IPS-20b (cell line): ENCODE data around the gene TTC9C.
"Not testable (repeated sequence)": the region's sequence is repeated elsewhere in the genome, so short reads cannot be mapped to it uniquely, and the experiment has no call there.

Experiments
- H3K27ac ChIP-seq: one replicate; pipeline ENCODE4 v1.5.1; 2013; ENCODE audit warnings: low read length
- H3K27me3 ChIP-seq: 2 replicates; pipeline ENCODE4 v1.6.1; 2013; ENCODE audit warnings: mild to moderate bottlenecking, low read length, inconsistent platforms; ENCODE audit not compliant: insufficient read depth
- H3K36me3 ChIP-seq: 2 replicates; pipeline ENCODE4 v1.6.1; 2013; ENCODE audit warnings: low read depth, mild to moderate bottlenecking, inconsistent platforms, low read length, moderate library complexity; ENCODE audit not compliant: insufficient read depth
- H3K4me1 ChIP-seq: 2 replicates; pipeline ENCODE4 v1.6.1; 2013; ENCODE audit warnings: mild to moderate bottlenecking, control low read depth, inconsistent platforms, low read length, moderate library complexity; ENCODE audit not compliant: insufficient read depth
- H3K4me3 ChIP-seq: 2 replicates; pipeline ENCODE4 v1.5.1; 2013; ENCODE audit warnings: mild to moderate bottlenecking, low read length, inconsistent platforms
- H3K9ac ChIP-seq: 2 replicates; pipeline ENCODE4 v1.6.1; 2013; ENCODE audit warnings: low read depth, mild to moderate bottlenecking, inconsistent platforms, low read length, moderate library complexity
- H3K9me3 ChIP-seq: 2 replicates; pipeline ENCODE4 v1.6.1; 2013; ENCODE audit warnings: mild to moderate bottlenecking, low read depth, low read length, inconsistent platforms; ENCODE audit not compliant: insufficient read depth

Gene TTC9C

DNA sequence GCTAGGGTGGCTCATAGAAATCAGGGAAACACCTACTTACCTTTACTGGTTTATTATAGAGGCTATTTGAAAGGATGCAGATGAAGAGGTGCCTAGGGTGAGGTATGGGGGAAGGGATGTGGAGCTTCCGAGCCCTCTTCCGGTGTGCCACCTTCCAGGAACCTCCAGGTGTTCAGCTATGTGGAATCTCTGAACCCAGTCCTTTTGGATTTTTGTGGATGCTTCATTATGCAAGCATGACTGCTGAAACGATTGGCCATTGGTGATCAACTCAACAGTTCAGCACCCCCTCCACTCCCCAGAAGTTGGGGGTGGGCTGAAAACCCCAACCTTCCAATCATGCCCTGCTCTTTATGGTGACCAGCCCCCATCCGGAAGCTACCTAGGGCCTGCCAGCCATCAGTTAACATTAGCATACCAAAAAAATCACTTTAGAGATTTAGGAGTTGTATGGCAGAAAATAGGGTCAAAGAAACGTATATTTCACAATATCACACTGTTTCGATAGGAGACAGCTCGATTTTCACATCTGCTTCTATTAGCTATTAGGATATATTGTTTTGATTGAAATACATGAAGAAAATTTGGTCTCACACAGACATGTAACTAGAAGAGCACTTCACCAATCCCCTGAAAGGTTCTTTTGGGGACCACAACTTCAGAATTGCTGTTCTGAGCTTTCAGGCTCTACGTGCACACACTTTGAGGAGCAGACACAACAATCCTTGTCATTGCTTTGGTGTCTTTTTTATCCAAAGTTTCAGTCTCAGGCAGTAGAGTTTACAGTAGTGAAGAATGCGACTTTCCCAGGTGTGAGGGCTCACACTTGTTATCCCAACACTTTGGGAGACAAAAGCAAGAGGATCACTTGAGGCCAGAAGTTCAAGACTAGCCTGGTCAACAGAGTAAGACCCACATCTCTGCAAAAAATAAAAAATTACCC lies 29.8 kb downstream of the TTC9C start:
- Histone ChIP-seq H3K9ac (peak overlapping the region; percentile 87; the same call in 1 of the 2 replicates), H3K9me3 (no peaks in the 10 kb centered on the region), H3K4me1 (peaks cover 19% of the 10 kb centered on the region), H3K27me3 (no peaks in the 10 kb centered on the region), H3K36me3 (peaks cover 9% of the 10 kb centered on the region), H3K27ac (peak overlapping the region; percentile 75), H3K4me3 (peak overlapping the region; percentile 80)

DNA sequence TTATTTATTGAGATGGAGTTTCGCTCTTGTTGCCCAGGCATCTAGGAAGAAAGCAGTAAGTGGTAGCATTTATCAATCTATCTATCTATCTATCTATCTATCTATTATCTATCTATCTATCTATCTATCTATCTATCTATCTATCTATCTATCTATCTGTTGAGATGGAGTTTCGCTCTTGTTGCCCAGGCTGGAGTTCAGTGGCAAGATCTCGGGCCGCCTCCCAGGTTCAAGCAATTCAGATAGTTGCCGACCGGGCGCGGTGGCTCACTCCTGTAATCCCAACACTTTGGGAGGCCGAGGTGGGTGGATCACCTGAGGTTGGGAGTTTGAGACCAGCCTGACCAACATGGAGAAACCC lies 32.6 kb downstream of the TTC9C start:
- H3K27ac ChIP-seq, H3K9me3 ChIP-seq, H3K9ac ChIP-seq, H3K27me3 ChIP-seq: not testable (repeated sequence)
- Histone ChIP-seq H3K4me1 (peaks cover 15% of the 10 kb centered on the region), H3K36me3 (peaks cover 27% of the 10 kb centered on the region), H3K4me3 (peak overlapping the region; percentile 42; the same call in 1 of the 2 replicates)

DNA sequence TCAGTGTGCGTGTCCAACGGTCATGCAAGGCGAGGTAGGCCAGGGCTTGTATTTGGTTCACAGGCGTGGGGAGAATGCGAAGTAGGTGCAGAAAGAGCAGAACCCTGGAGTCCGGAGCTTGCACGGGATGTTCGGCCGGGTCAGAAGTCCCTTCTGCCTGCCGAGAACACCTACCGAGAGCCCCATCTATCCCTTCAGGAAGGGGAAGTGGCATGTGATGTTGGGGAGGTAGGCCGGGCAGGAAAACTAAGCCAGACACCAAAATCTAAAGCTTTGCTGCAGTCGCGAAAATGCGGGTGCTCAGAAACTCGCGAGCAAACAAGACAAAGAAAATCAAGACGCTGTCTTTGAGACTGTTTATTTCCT lies 42.5 kb downstream of the TTC9C start:
- Histone ChIP-seq H3K27me3 (no peaks in the 10 kb centered on the region), H3K9me3 (no peaks in the 10 kb centered on the region), H3K27ac (peak overlapping the region; percentile 66), H3K36me3 (peaks cover 42% of the 10 kb centered on the region), H3K4me3 (peak overlapping the region; percentile 91), H3K9ac (peak overlapping the region; percentile 80; the same call in 1 of the 2 replicates), H3K4me1 (peaks cover 7% of the 10 kb centered on the region; the same call in 1 of the 2 replicates)

DNA sequence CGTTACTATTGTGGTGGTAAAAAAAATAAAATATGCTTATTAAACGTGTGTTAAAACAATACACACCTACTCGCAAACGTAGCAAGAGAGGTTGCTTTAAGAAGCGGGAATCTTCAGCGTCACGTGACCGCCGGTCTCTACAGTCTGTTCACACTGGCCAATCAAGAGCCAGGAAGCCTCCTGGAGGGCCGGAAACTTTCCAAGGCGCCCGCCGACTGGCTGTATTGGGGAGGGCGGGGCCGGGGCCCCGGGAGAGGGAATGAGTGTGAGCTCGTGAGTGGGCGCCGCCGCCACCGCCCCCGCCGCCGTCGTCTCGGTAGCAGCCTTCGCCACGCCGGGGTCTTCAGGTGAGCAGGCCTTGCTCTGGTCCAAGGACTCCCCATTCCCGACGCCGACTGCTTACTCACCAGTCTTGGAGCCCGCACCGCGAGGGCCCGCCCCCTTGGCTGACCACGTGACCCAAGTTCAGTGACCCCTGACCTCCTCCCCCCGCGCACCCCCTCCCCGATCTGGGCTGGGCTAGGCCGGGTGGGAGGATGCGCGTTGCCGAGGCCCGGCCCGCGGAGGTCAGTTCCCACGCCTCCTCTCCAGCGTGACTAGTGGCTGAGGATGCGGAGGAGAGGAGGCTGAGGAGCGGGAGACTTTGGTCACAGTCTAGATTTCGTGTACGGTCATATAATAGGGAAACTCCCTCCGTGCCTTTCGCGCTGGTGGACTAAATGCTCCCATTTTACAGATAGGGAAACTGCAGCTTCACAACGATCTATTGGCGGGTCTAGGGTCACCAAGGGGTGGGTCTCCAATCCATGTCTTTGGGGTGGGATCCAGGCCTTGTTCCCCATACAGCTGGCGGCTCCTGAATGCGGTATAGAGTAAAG lies 43.1 kb downstream of the TTC9C start, which contains the start of gene TAF6L:
TAF6L (plus strand) TSS at position 253 of the 878 bp plus-strand sequence. CDS start 4,388 bp downstream, outside the sequence.
- peak within 1 kb of the TSS; percentile 80; the same call in 1 of the 2 replicates for H3K9ac ChIP-seq
- no peaks in the 10 kb centered on the region for H3K9me3 ChIP-seq
- peaks cover 7% of the 10 kb centered on the region; the same call in 1 of the 2 replicates for H3K4me1 ChIP-seq
- peaks cover 42% of the 10 kb centered on the region for H3K36me3 ChIP-seq
- peak within 1 kb of the TSS; percentile 91 for H3K4me3 ChIP-seq
- no peaks in the 10 kb centered on the region for H3K27me3 ChIP-seq
- peak within 1 kb of the TSS; percentile 66 for H3K27ac ChIP-seq

DNA sequence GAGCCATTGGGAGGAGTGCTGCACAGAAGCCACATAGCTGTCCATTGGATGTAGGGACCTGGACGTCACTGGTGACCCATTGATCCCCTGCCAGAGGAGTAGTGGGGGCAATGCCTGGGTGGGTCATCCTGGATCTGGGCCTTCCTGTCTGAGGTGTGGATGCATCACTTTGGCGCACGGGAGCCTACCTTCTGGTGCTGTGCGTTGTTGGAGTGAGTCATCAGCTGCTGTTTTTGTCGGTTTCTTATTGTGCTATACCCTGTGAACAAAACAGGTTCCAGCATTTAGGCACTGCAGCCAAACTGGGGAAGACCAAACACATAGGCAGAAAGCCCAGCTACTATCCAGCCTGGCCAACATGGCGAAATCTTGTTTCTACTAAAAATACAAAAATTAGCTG lies 46.1 kb downstream of the TTC9C start:
- H3K27me3 ChIP-seq: no peaks in the 10 kb centered on the region
- H3K4me3 ChIP-seq: no peak overlapping the region
- H3K9ac ChIP-seq: no peak overlapping the region
- H3K27ac ChIP-seq: no peak overlapping the region
- H3K36me3 ChIP-seq: peaks cover 43% of the 10 kb centered on the region
- H3K9me3 ChIP-seq: no peaks in the 10 kb centered on the region
- H3K4me1 ChIP-seq: peaks cover 7% of the 10 kb centered on the region; the same call in 1 of the 2 replicates

DNA sequence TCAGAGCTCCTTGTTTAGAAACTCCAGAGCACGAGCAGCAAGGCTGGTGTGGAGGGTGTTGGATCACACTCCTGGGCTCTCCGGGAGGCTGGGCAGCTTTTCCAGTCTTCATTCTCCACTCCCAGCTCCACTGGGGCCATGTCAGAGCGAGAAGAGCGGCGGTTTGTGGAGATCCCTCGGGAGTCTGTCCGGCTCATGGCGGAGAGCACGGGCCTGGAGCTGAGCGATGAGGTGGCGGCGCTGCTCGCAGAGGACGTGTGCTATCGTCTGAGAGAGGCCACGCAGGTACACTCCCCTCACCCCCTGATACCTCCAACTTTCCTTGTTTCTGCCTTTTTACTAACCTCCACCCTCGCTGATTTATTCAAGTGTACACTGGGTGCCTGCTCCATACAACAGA lies 47.4 kb downstream of the TTC9C start:
- Histone ChIP-seq H3K27ac (no peak overlapping the region), H3K4me1 (peaks cover under 1% of the 10 kb centered on the region; the same call in 1 of the 2 replicates), H3K27me3 (no peaks in the 10 kb centered on the region), H3K36me3 (peaks cover 43% of the 10 kb centered on the region), H3K9me3 (no peaks in the 10 kb centered on the region), H3K9ac (no peak overlapping the region), H3K4me3 (no peak overlapping the region)

DNA sequence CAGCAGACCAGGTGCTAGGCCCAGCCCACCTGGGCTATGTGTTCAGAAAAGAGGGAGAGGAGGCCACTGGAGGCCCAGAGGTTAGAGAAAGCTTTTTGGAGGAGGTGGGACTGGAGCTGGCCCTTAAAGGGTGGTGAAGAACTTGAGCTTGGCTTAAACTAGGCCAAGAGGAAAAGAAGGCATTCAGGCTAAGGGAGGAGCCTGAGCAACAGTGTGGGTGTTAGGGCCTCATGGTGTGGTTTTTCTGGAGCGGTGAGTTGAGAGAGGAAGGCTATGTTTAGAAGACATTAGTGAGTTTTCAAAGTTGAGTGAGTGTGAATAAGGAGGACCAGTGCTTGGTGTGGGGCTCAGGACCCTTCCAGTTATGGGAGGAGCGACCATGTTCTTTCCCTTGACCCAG lies 49.1 kb downstream of the TTC9C start:
- no peaks in the 10 kb centered on the region for H3K27me3 ChIP-seq
- no peak overlapping the region for H3K4me3 ChIP-seq
- no peaks in the 10 kb centered on the region for H3K9me3 ChIP-seq
- H3K27ac ChIP-seq: no peak overlapping the region
- peaks cover 52% of the 10 kb centered on the region for H3K36me3 ChIP-seq
- H3K9ac ChIP-seq: no peak overlapping the region
- no peaks in the 10 kb centered on the region for H3K4me1 ChIP-seq

DNA sequence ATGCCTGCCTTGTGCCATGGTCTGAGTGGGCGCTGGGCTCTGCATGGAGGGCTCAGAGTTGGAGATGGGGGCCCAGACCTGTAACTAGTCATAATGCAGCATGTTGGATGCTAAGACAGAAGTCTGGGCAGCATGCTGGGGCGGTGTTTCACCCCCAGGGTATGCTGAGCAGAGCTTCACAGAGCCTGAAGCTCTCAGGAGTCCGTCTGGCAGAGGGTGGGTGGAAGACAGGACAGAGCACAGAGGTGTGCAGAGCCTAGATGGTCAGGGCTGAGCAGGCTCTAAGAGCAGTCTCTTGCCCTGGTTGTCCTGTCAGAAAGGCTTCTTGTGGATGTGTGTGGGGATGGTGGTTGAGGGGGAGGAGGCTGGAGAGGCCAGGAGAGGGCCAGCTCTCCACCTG lies 50.2 kb downstream of the TTC9C start:
- Histone ChIP-seq H3K36me3 (peaks cover 61% of the 10 kb centered on the region), H3K27me3 (no peaks in the 10 kb centered on the region), H3K4me1 (no peaks in the 10 kb centered on the region), H3K9me3 (no peaks in the 10 kb centered on the region), H3K4me3 (no peak overlapping the region), H3K9ac (no peak overlapping the region), H3K27ac (no peak overlapping the region)

DNA sequence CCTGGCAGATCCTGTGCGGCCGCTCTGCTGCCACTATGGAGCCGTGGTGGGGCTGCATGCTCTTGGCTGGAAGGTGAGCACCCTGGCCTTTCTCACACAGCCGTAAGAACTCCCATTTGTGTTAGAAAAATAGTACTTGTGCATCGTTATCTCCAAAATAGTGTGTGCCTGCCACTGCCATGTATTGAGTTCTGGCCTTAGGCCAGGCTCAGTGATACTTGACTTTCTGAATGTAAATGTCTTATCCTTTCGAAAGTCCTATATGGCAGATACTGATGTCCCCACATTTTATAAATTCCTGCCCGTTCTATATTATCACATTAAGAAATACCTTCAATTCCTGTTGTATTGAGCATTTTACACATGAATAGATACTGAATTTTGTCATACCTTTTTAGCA lies 54.5 kb downstream of the TTC9C start:
- no peak overlapping the region for H3K9ac ChIP-seq

DNA sequence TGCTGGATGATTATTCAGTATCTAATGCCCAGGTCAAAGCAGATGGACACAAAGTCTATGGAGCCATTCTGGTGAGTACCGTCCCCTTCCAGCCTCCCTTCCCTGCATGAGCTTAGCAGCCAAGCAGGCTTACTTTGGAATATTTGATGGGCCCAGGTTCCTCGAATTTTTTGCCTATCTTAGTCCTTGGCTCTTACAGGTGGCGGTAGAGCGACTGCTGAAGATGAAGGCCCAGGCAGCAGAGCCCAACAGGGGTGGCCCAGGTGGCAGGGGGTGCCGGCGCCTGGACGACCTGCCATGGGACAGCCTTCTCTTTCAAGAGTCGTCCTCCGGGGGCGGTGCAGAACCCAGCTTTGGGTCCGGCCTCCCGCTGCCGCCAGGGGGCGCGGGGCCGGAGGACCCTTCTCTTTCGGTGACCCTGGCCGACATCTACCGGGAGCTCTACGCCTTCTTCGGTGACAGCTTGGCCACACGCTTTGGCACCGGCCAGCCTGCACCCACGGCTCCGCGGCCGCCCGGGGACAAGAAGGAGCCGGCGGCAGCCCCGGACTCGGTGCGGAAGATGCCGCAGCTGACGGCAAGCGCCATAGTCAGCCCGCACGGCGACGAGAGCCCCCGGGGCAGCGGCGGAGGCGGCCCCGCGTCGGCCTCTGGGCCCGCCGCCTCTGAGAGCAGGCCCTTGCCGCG lies 58.2 kb downstream of the TTC9C start:
- Histone ChIP-seq H3K9me3 (no peaks in the 10 kb centered on the region), H3K36me3 (peaks cover 55% of the 10 kb centered on the region), H3K4me1 (no peaks in the 10 kb centered on the region), H3K4me3 (peak overlapping the region; percentile 91), H3K27ac (no peak overlapping the region), H3K27me3 (no peaks in the 10 kb centered on the region), H3K9ac (peak overlapping the region; percentile 89; the same call in 1 of the 2 replicates)

More for the DNA sequence above, 54.5 kb downstream of the TTC9C start:
- H3K4me3 ChIP-seq: no peak overlapping the region
- H3K27me3 ChIP-seq: no peaks in the 10 kb centered on the region
- no peak overlapping the region for H3K27ac ChIP-seq
- peaks cover 45% of the 10 kb centered on the region for H3K36me3 ChIP-seq
- H3K9me3 ChIP-seq: no peaks in the 10 kb centered on the region
- H3K4me1 ChIP-seq: no peaks in the 10 kb centered on the region
